Right atrium auricular region (tissue), 2 donors: ENCODE results near the gene CAMTA1. TPM values are rescaled to one million over a fixed set of nuclear protein-coding genes. Genes with fewer than 3 reads are reported as not detected.

Experiments
- DNase-seq: peaks from one replicate; pipeline ENCODE4 v3.0.0-alpha.2; 2019; ENCODE audit warnings: low spot score
- H3K27ac ChIP-seq, 2 donors: fragments of 200-600 bp; sonication (generic); 1 replicate in 1 of 2; 2 replicates in 1 of 2; pipeline ENCODE4 v1.5.1; 2016 to 2019
- H3K27me3 ChIP-seq, 2 donors: fragments of 200-600 bp; sonication (generic); one replicate each; pipeline versions ENCODE4 v1.5.1 to v1.6.0; 2017 to 2019
- H3K36me3 ChIP-seq: fragments of 200-600 bp; sonication (generic); one replicate; pipeline ENCODE4 v1.5.1; 2016
- H3K4me1 ChIP-seq, 2 donors: fragments of 200-600 bp; sonication (generic); one replicate each; pipeline versions ENCODE4 v1.5.1 to v1.6.0; 2017 to 2019
- H3K4me3 ChIP-seq, 2 donors: fragments of 200-600 bp; sonication (generic); 1 replicate in 1 of 2; 2 replicates in 1 of 2; pipeline ENCODE4 v1.5.1; 2017 to 2019; ENCODE audit warnings: mild to moderate bottlenecking in 1 of 2, moderate library complexity in 1 of 2
- H3K9me3 ChIP-seq, 2 donors: fragments of 200-600 bp; sonication (generic); one replicate each; pipeline ENCODE4 v1.5.1; 2019
- CTCF ChIP-seq, 2 donors: fragments of 200-600 bp; sonication (generic); IDR thresholded peaks; one replicate each; pipeline ENCODE4 v1.5.1; 2019; ENCODE audit warnings: antibody characterized with exemption in 2 of 2
- total RNA-seq, 2 donors: library from RNA; depleted of rRNA; stranded (reverse); fragments of >200 nt; gene quantifications; one replicate each; pipeline ENCODE4 v1.1.0, GENCODE V29; 2016

Gene CAMTA1
- total RNA-seq, 2 donors from 2014 or later, result 132 to 190 TPM

GRCh38 chr1:7089497-7089896, 304.2 kb downstream of the CAMTA1 start:
- H3K36me3 ChIP-seq, result no peaks in the 10 kb centered on the region
- H3K27me3 ChIP-seq, result no peaks in the 10 kb centered on the region
- H3K9me3 ChIP-seq, result no peaks in the 10 kb centered on the region
- TF ChIP-seq CTCF (IDR thresholded peaks at IDR 0.05), result no peak
- H3K4me1 ChIP-seq, result no peaks in the 10 kb centered on the region
- no peak overlapping the region for H3K4me3 ChIP-seq
- no peak overlapping the region for H3K27ac ChIP-seq
- no peak for DNase-seq

GRCh38 chr1:7093297-7093696, 308.0 kb downstream of the CAMTA1 start:
- TF ChIP-seq CTCF (IDR thresholded peaks at IDR 0.05), result no peak
- Histone ChIP-seq H3K4me1 (no peaks in the 10 kb centered on the region), H3K27ac (no peak overlapping the region), H3K9me3 (no peaks in the 10 kb centered on the region), H3K36me3 (no peaks in the 10 kb centered on the region), H3K27me3 (no peaks in the 10 kb centered on the region), H3K4me3 (no peak overlapping the region)
- no peak for DNase-seq

- H3K4me1 ChIP-seq, result no peaks in the 10 kb centered on the region
- no peak overlapping the region for H3K4me3 ChIP-seq
- H3K36me3 ChIP-seq, result no peaks in the 10 kb centered on the region
- no peak overlapping the region for H3K27ac ChIP-seq
- DNase-seq, result no peak
- H3K9me3 ChIP-seq, result no peaks in the 10 kb centered on the region
- no peaks in the 10 kb centered on the region for H3K27me3 ChIP-seq
- no peak for TF ChIP-seq CTCF (IDR thresholded peaks at IDR 0.05)
Measured at GRCh38 chr1:7094086-7094485, 308.8 kb downstream of the CAMTA1 start.

GRCh38 chr1:7094509-7094908, 309.3 kb downstream of the CAMTA1 start:
- DNase-seq, result no peak
- Histone ChIP-seq H3K27ac (no peak overlapping the region), H3K36me3 (no peaks in the 10 kb centered on the region), H3K4me3 (no peak overlapping the region), H3K9me3 (no peaks in the 10 kb centered on the region), H3K27me3 (no peaks in the 10 kb centered on the region), H3K4me1 (no peaks in the 10 kb centered on the region)
- TF ChIP-seq CTCF (IDR thresholded peaks at IDR 0.05), result no peak

- no peak for DNase-seq
- H3K9me3 ChIP-seq, result no peaks in the 10 kb centered on the region
- H3K27ac ChIP-seq, result no peak overlapping the region
- no peaks in the 10 kb centered on the region for H3K27me3 ChIP-seq
- H3K4me1 ChIP-seq, result no peaks in the 10 kb centered on the region
- no peak for TF ChIP-seq CTCF (IDR thresholded peaks at IDR 0.05)
- no peak overlapping the region for H3K4me3 ChIP-seq
- H3K36me3 ChIP-seq, result no peaks in the 10 kb centered on the region
Measured at GRCh38 chr1:7095343-7095964, 310.2 kb downstream of the CAMTA1 start.

- no peak overlapping the region for H3K4me3 ChIP-seq
- DNase-seq, result no peak
Measured at GRCh38 chr1:7097938-7098592, 312.8 kb downstream of the CAMTA1 start.

More at GRCh38 chr1:7097938-7098592, 312.8 kb downstream of the CAMTA1 start:
- no peaks in the 10 kb centered on the region for H3K36me3 ChIP-seq
- H3K4me1 ChIP-seq, result no peaks in the 10 kb centered on the region
- H3K9me3 ChIP-seq, result no peaks in the 10 kb centered on the region
- H3K27me3 ChIP-seq, result no peaks in the 10 kb centered on the region
- TF ChIP-seq CTCF (IDR thresholded peaks at IDR 0.05), result no peak
- H3K27ac ChIP-seq, result no peak overlapping the region
